Measurements from ENCODE around the gene B4GALT1. TPM values are rescaled to one million over a fixed set of nuclear protein-coding genes. Genes with fewer than 3 reads are reported as not detected.
A peak's percentile ranks its signal among the peaks of the same experiment; 100 is the strongest.
"Not testable (repeated sequence)": the region's sequence is repeated elsewhere in the genome, so short reads cannot be mapped to it uniquely, and the experiment has no call there.

Gene B4GALT1
- total and polyA plus RNA-seq, 2 donors (not counting 3 experiments of a cell fraction or from before 2014, with no cell fraction given) = 61.4 to 66.5 TPM

DNA sequence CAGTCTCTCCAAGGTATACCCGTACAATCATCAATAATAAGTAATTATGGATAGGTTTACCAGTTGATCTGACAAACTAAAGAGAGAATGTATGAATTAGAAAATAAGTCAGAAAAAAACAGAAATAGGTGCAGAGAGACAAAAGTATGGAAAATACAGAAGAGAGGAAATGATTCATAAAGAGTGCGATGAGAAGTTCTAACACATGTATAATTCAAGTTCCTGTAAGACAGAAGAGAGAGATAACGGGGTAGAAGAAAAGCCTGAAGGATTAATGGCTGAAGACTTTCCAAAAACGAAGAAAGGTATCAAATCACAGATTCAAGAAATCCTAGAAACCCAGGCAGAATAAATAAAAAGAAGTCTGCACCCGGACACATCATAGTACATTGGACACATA, 74.5 kb downstream of the B4GALT1 start:
- Histone ChIP-seq H3K9me1 (replicated peaks; ENCODE audit: control insufficient read depth, extremely low read depth, insufficient read depth, low read length) (no peaks in the 10 kb centered on the region), H3K4me1 (ENCODE audit: control insufficient read depth, extremely low read depth, insufficient read depth, low read length) (peaks cover 9% of the 10 kb centered on the region), H2AFZ (ENCODE audit: low read depth, low read length) (no peak overlapping the region), H3K9ac (replicated peaks; ENCODE audit: extremely low read depth, insufficient read depth, low read length) (no peak overlapping the region), H3K9me3 (replicated peaks; ENCODE audit: control insufficient read depth, insufficient read depth, low read length) (no peaks in the 10 kb centered on the region), H3K4me2 (ENCODE audit: insufficient read depth, low read length) (peak overlapping the region; percentile 40), H3K79me2 (ENCODE audit: control insufficient read depth, insufficient read depth, low read length) (no peaks in the 10 kb centered on the region), H3K27ac (ENCODE audit: insufficient read depth, low read depth, low read length) (no peak overlapping the region), H4K20me1 (replicated peaks; ENCODE audit: control insufficient read depth, extremely low read depth, insufficient read depth, low read length) (no peaks in the 10 kb centered on the region), H3K36me3 (ENCODE audit: control insufficient read depth in 2 of 2, extremely low read depth in 1 of 2, insufficient read depth in 2 of 2, low read length in 2 of 2) (no peaks in the 10 kb centered on the region), H3K27me3 (ENCODE audit: control insufficient read depth in 2 of 2, insufficient read depth in 2 of 2, low read length in 2 of 2) (no peaks in the 10 kb centered on the region), H3K4me3 (replicated peaks in 1 of 3; ENCODE audit: insufficient read depth in 1 of 3, low read depth in 1 of 3, low read length in 3 of 3) (peak overlapping the region in 1 of 3 experiments; percentile 36)
- intact Hi-C loops (cut with micrococcal nuclease) = no loop called here
- dilution Hi-C loops (cut with MboI; ENCODE audit: extremely low pct_ligation_motif_present, low sequenced_read_pairs) = no loop called here
- DNase-seq (ENCODE audit: low read depth, low spot score) (peak; percentile 19), FAIRE-seq (no peak)
- BruUV-seq (replicated peaks) = no TSS peak
- ChIA-PET CTCF (no interaction called here), POLR2A (no interaction called here)
- peak; percentile 36 for TF ChIP-seq JUN (IDR thresholded peaks at IDR 0.05; ENCODE audit: borderline replicate concordance, insufficient read depth, insufficient read length, low read depth)
- TF ChIP-seq FOS (IDR thresholded peaks at IDR 0.05; ENCODE audit: borderline replicate concordance, insufficient read depth, low read length) = peak; percentile 58
- TF ChIP-seq POLR2A (IDR thresholded peaks at IDR 0.05; ENCODE audit: low read depth, low read length) = no peak
- TF ChIP-seq GATA2 (IDR thresholded peaks at IDR 0.05; ENCODE audit: insufficient read depth, insufficient read length, low read depth, low read length) = peak; percentile 31

- CTCF ChIA-PET, FAIRE-seq: not testable (repeated sequence)
Observed at GRCh38 chr9:33085672-33086071, 81.5 kb downstream of the B4GALT1 start.

More at GRCh38 chr9:33085672-33086071, 81.5 kb downstream of the B4GALT1 start:
- DNase-seq (ENCODE audit: low read depth, low spot score); H3K36me3 ChIP-seq (ENCODE audit: control insufficient read depth in 2 of 2, extremely low read depth in 1 of 2, insufficient read depth in 2 of 2, low read length in 2 of 2); BruUV-seq (replicated peaks); H3K4me2 ChIP-seq (ENCODE audit: insufficient read depth, low read length); H3K4me3 ChIP-seq (replicated peaks in 1 of 3; ENCODE audit: insufficient read depth in 1 of 3, low read depth in 1 of 3, low read length in 3 of 3); dilution Hi-C loops (cut with MboI; ENCODE audit: extremely low pct_ligation_motif_present, low sequenced_read_pairs); H3K9ac ChIP-seq (replicated peaks; ENCODE audit: extremely low read depth, insufficient read depth, low read length); H4K20me1 ChIP-seq (replicated peaks; ENCODE audit: control insufficient read depth, extremely low read depth, insufficient read depth, low read length); intact Hi-C loops (cut with micrococcal nuclease); H3K27me3 ChIP-seq (ENCODE audit: control insufficient read depth in 2 of 2, insufficient read depth in 2 of 2, low read length in 2 of 2); POLR2A ChIA-PET; H3K79me2 ChIP-seq (ENCODE audit: control insufficient read depth, insufficient read depth, low read length); H3K27ac ChIP-seq (ENCODE audit: insufficient read depth, low read depth, low read length); H3K9me1 ChIP-seq (replicated peaks; ENCODE audit: control insufficient read depth, extremely low read depth, insufficient read depth, low read length); H3K9me3 ChIP-seq (replicated peaks; ENCODE audit: control insufficient read depth, insufficient read depth, low read length); H2AFZ ChIP-seq (ENCODE audit: low read depth, low read length): not testable (repeated sequence)
- peaks cover 20% of the 10 kb centered on the region for H3K4me1 ChIP-seq (ENCODE audit: control insufficient read depth, extremely low read depth, insufficient read depth, low read length)

Measured in endothelial cell of umbilical vein (primary cell).